T follicular helper cell (primary cell): ENCODE data around the gene TXNL4B.

Experiments used
- DNase-seq: peaks from one replicate; pipeline ENCODE4 v3.0.0-alpha.2; 2020; ENCODE audit warnings: low read depth
- total RNA-seq, 2 experiments: gene quantifications; one replicate each; lab custom pipeline; 2026; lab: John Stamatoyannopoulos, UW

TXNL4B gene
- 21.0 to 38.8 reads per million in 2 experiments for total RNA-seq

DNA sequence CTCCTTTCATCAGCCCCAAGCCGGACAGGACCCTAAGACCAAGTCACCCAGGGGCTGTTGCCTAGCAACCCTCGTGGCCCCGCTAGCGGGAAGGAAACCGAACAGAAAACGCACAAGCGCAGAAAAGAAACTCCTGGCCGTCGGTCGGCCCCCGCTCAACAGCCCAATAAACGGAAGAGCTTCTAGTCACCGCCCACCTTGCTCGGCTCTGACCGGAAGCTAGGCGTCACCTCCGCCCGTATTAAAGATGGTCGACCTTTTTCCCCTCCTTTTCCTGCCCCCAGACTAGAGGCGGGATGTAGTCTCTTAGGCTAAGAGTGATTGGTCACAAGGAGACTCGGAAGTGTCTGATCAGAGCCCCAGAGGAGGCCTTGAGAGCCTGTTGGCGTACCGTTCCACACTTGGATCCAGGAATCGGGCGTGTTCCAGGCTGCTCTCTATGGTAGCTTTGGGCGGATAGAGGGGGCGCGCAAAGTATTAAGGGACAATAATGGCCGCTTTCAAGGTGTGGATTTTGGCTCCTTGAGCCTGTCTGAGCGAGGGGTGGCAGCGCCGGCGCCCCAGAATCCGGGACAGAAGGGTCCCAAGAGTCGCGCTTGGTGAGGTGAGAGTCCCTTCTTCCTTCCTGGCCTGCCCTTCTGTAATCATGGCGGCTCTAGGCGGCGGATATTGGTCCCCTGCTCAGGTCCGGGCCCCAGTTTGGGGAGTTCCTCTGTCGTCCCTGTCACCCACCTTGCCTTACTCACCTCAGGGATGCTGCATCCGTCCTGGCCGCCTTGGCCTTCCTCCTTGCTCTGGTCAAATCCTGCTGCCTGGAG, at the start of gene TXNL4B, which contains the start of gene DHX38:
TXNL4B (minus strand) TSS at position 173 of the 818 bp plus-strand sequence. CDS start 2,871 bp downstream, outside the sequence.
DHX38 (plus strand) TSS at position 400 of the 818 bp plus-strand sequence. CDS start 2,311 bp downstream, outside the sequence.
- peak; percentile 86 for DNase-seq

DNA sequence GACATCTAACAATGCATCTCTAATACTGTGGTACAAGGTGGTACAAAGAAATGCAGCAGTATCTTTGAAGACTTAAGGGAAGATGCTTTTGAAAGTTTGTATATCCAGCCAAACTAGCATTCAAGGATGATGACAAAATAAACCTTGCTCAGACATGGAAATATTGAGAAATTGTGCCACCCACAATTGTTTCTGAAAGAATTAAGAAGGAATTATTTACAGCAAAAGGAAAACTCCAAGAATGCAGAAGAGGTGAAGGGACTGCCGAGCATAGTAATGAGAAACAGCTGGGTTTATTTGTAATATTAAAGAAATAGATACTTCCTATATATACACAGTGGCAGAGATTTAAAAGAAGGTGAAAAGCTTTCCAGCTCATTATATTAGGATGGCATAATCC, 49.1 kb upstream of the TXNL4B start:
- no peak for DNase-seq

GRCh38 chr16:72139908-72140307, 46.5 kb upstream of the TXNL4B start:
- DNase-seq, result no peak

GRCh38 chr16:72138064-72138572, 44.7 kb upstream of the TXNL4B start:
- DNase-seq, result no peak

DNA sequence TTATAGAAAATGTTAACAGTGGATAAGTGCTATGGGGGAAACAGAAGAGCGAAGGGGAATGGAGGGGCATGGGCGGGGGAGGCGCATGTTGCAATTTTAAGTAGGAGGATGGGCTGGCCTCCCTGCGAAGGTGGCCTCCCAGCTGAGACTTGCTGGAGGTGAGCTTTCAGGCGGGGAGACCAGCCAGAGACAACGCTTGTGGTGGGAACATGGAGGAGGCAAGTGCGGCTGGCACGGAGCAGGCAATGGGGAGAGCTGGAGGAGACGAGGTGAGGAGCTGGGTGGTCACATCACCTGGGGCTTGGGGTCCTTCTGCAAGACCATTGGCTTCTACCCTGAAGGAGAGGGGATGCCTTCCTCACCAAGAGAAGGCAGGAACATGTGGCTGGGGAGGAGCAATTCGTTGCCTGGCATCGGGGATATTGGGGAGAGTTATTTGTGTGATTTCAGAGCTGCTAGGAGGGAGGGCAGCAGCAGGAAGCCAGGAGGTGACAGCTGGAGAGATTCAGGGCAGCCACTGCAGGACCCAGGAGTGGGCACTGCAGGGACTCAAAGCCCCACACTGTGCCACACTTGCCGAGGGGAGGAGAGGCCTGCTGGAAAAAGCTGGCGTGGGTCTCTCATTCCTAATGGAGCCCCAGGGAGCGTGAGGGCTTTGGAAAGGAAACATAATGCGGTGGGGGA, 44.1 kb upstream of the TXNL4B start:
- DNase-seq, result no peak

DNA sequence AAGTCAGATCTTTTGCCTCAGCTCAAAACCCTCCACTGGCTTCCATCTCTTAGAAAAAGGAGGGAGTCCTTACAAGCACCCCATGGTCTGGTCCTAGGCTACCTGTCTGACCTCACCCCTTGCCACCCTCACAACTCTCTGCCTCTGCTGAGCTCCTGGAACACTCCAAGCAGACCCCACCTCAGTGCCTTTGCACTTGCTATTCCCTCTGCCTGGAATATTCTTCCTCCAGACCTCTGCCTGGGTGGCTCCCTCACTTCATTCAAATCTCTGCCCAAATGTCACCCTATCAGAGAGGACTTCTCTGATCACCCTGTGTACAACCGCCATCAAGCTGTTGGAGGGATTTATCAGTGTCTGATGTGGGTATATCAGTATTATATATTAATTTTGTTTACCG, 41.1 kb upstream of the TXNL4B start:
- no peak for DNase-seq

GRCh38 chr16:72132726-72133125, 39.3 kb upstream of the TXNL4B start:
- no peak for DNase-seq

DNA sequence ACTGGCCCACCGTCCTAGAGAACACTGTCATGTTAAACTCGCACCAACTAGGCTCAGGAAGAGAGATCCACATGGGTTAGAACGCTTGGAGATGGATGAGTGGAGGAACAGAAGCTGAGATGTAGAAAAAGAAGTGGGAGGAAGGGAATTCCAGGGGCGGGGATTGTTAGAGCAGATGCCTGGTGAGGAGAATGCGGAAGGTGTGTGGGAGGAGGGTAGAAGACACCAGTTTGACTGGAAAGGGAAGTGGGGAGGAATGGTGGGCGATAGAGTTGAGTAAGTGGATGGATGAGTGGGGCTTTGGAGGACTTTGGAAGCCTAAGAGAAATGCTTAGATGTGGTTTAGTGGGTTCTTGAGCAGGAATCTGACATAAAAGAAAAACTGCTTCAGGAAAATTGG, 37.6 kb upstream of the TXNL4B start:
- DNase-seq, result no peak

DNA sequence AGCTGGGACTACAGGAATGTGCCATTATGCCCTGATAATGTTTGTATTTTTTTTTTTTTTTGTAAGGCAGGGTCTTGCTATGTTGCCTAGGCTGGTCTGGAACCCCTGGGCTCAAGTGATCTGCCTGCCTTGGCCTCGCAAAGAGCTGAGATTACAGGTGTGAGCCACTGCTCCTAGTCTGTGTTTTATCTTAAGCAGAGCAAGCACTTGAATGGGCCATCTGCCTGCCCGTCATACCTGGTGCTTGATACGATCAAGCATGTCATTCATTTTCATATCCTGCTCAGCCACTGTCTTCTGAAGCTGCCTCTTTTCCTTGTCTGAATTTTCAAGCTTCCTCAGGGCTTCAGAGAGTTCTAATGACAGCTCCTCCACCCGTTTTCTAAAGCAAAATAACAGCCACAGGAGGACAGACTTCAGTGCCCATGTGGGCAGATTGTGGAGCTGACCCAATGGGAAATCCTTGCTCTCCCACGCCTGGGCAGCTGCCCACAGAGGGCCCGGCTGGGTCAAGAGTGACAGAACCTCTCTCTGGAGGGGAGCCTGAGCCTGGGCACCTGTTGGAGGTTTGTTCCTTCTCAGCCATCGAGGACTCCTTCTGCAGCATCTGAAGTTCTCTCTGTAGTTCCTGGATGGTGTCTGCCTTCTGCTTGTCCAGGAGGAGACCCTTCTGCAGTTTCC, 36.7 kb upstream of the TXNL4B start:
- no peak for DNase-seq

- DNase-seq, result no peak
These were observed 35.3 kb upstream of the TXNL4B start for GRCh38 chr16:72128701-72129100.

GRCh38 chr16:72126429-72126765, 33.0 kb upstream of the TXNL4B start:
- DNase-seq, result no peak

- no peak for DNase-seq
These were observed 32.4 kb upstream of the TXNL4B start for GRCh38 chr16:72125635-72126428.

GRCh38 chr16:72124761-72125634, 31.6 kb upstream of the TXNL4B start:
- DNase-seq, result peak; percentile 19

DNA sequence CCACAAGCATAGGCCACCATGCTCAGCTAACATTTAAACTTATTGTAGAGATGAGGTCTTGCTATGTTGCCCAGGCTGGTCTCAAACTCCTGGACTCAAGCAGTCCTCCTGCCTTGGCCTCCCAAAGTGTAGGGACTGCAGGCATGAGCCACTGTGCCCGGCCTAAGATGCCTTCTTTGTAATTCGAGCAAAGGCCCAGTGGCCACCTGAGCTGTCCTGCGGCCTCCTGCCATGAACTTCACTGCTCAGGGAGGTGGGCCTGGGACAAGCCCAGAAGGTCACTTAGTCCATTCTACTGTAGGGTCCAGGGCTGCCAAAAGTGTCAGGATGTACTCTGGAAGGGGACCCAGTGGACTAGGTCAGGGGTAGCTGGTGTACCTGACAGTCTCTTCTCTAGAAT, 30.7 kb upstream of the TXNL4B start:
- DNase-seq, result no peak

GRCh38 chr16:72123426-72123825, 30.0 kb upstream of the TXNL4B start:
- DNase-seq, result no peak

GRCh38 chr16:72122916-72123315, 29.5 kb upstream of the TXNL4B start:
- DNase-seq, result no peak

DNA sequence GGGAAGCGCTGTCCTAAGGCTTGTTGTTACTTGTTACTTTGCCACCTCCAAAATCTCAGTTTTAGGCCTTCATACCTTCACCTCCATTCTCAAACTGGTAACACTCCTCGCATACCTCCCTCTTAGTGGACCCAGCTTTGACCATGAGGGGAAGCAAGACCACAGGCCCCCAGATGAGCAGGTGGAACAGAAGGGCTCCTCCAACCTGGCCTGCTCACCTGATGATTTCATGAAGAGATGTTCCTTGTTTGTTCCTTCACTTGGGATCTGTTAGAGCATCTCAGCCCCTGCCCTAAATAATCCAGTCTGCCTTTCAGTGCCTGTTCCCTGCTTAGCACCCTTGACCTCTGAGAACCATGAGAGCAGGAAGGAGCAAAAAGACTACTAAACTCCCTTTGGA, 28.9 kb upstream of the TXNL4B start:
- no peak for DNase-seq

DNA sequence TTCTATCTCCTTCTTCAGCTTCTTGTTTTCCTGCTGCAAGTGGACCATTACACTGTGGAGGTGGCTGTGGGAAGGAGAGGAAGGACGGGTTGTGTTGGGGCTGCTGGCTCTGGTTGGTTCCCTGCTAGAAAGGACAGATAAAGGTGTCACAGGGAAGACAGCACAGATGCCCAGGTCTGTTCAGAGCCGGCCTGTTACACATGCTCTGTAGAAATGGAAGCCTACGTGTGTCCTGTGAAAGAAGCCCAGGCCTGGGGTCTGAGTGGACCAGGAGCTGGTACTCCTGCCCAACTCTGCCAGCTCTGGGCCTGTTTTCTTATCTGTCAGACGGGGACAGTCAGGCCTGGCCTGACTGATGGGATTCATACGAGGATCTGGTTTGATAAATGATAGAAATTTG, 26.6 kb upstream of the TXNL4B start:
- DNase-seq, result no peak

- DNase-seq, result no peak
These were observed 20.2 kb upstream of the TXNL4B start for GRCh38 chr16:72113616-72113945.

DNA sequence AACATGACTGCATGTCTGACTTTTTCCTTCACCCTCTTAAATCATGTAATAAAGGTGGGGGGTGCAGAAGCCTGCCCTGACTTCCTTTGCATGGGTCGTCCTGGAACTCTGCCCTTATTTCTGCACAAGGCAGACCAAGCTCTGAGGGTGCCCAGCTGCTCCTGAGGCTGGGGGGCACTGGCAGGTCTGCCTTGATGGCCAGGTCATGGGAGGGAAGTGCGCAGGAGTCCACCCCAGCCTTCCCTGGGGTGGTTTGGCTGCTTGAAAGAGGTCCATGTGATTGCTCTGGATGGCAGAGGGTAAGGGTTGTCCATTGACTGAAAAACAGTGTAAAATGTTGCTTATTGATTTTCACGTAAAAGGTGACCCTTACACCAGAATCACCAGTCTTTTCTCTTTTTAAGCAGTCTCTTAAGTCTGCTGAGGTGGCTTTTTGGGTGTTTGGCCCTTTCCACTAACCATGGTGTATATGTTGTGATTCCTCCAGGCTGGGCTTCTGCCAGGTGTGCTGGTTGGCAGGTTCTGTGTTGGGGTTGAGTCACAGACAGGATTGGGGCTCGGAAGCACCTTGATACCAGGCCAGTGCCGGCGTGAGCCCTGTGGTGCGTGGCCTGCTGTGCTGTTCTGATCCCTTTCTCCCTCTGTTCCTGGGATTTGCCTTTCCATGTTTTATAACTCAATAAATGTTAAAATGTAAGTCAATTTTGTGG, 19.6 kb upstream of the TXNL4B start:
- DNase-seq, result no peak
